ENCODE data around the gene ZNF140.

DNA sequence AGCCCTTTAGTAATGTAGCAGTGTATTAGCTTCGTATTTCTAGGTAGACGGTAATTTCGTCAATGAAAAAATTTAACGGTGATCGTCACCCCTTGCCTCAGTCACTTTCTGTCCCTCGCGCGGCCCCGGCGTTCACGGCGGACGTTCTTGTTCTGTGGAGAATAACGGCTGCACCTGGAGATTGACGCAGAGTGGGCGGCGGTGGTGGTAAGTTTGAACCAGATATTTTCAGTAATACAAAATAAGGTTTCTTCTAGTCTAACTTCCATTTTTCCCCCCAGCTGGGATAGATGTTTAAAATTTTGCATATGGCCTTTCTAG lies 50.0 kb downstream of the ZNF140 start:
- TF ChIP-seq, protein P1, sequence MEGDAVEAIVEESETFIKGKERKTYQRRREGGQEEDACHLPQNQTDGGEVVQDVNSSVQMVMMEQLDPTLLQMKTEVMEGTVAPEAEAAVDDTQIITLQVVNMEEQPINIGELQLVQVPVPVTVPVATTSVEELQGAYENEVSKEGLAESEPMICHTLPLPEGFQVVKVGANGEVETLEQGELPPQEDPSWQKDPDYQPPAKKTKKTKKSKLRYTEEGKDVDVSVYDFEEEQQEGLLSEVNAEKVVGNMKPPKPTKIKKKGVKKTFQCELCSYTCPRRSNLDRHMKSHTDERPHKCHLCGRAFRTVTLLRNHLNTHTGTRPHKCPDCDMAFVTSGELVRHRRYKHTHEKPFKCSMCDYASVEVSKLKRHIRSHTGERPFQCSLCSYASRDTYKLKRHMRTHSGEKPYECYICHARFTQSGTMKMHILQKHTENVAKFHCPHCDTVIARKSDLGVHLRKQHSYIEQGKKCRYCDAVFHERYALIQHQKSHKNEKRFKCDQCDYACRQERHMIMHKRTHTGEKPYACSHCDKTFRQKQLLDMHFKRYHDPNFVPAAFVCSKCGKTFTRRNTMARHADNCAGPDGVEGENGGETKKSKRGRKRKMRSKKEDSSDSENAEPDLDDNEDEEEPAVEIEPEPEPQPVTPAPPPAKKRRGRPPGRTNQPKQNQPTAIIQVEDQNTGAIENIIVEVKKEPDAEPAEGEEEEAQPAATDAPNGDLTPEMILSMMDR (optimal IDR thresholded peaks at IDR 0.05 in 1 of 3, IDR thresholded peaks at IDR 0.05 in 1 of 3, conservative IDR thresholded peaks at IDR 0.05 in 1 of 3; ENCODE audit: extremely low read depth in 1 of 3, insufficient read depth in 2 of 3, low read length in 3 of 3): no peak
- TF ChIP-seq EZH2 (IDR thresholded peaks at IDR 0.05; ENCODE audit: low read length): no peak
